Measurements from ENCODE around the gene CDK5R1.
"Not testable (repeated sequence)": the region's sequence is repeated elsewhere in the genome, so short reads cannot be mapped to it uniquely, and the experiment has no call there.

CDK5R1 gene

DNA sequence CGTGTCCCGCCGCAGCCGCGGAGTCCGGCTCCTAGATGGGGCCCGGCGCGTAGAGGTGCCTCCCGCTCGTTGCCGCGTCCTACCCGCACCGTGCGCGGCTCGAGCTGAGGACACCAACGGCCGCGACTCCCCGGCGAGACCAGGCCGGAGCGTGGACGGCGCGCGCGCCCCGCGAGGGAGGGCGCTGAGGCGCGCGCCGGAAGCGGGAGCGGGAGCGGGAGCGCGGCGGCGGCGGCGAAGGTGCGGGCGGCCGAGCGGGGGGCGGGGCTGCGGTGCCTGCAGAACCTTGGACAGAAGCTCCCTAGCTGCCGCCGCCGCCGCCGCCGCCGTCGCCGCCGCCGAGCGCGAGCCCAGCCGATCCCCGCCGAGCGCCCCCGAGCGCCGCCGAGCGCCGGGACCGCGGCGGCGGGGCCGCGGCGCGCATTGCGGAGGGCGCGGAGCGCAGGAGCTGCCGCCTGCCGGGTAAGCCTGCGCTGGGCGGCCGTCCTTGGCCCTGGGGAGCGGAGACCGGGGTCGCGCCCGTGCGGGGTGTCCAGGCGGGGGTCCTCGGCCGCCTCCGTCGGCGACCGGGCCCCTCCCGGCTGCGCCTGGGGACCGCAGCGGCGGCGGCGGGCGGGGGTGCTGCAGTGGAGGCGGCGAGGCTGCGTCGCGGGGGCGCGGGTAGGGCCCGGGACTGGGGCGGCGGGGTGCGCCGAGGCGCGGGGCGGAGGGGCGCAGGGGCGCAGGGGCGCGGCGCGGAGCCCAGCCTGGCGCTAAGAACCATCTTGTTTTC lies at the start of gene CDK5R1:
Gene CDK5R1, plus strand, starts transcription at position 293 of the 772 bp plus-strand sequence. CDS start 628 bp downstream, outside the sequence.
- peak; percentile 67 for DNase-seq

DNA sequence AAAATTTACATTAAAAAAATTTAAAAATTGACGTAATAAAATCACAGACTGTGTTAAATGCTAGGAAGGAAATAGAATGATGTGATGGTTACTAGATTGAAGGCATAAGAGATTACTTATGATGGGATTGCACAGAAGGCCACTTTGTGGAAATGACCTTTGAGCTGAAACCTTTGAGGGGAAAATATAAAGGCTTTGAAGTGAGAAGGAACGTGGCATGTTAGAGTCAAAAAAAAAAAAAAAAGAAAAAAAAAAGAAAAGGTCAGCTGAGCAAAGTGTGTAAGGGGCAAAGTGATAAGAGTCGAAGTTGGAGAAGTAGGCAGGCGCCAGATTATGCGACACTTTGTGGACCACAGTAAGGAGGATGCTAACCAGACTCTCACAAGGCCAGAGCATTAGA lies 46.1 kb upstream of the CDK5R1 start:
- no peak for DNase-seq

- DNase-seq = no peak
These were observed 44.9 kb upstream of the CDK5R1 start for GRCh38 chr17:32441886-32442285.

DNA sequence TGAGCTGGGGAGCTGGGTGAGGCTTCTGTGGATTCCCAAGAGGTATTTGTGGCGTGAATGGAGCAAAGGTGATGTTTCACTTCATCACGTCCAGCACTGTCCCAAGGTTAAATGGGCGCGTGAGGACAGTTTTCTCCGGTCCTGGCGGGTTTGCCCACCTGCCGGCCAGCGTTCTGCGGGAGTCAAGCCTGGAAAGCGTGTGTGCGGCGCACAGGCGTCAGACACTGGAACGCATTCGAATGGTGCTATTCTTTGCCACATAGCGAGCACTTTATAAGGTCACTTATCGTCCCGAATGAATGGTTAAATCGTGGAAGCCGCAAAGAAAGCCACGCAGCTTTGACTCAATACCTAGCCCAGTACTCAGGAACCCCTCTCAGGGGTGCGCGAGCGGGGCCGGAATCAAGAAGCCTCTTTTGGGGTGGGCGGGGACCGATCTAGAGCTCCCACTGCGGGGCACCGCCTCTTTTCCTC lies 42.9 kb upstream of the CDK5R1 start:
- DNase-seq = no peak

GRCh38 chr17:32444301-32445073 lies 42.3 kb upstream of the CDK5R1 start, which contains the start of gene PSMD11:
Gene PSMD11 (plus strand): TSS chr17:32444510. CDS start chr17:32444524, 14 bp downstream.
- DNase-seq = peak; percentile 95

- DNase-seq = no peak
These were observed 41.7 kb upstream of the CDK5R1 start for GRCh38 chr17:32445074-32445415.

DNA sequence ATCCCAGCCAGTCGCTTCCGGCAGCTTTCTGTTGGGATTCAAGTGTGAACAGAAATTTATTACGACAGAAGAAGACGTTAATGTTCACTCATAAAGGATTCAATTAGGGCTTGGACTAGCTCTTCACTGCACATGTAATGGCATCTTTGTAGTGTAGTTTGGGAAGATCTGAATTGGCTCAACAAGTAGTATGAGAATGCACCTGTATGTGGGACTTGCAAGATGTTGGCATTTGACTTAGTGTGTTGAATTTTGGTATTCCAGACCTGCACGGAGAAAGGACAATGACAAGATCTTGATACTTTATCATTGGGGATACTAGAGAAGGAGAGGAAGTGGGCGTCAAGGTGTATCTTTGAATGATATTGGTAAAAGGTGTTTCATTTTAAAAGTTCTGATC lies 41.3 kb upstream of the CDK5R1 start:
- no peak for DNase-seq

DNA sequence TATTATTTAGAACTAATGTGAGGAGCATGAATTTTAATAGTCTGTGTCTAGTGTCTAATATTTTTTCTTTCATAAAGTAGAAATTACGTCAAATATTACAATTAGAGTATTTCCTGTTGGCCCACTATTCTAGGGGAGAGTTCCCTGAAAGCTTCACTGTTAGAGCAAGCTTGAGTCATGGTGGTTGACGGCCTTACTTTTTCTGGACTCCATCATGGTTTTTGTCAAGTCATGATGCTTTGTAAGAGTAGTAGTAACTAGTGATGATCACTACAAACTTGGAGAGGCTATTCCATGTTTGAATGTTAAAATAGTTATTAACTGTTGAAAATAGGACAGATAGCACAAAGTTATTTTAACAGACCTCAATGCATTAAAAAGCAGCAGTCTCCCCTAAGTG lies 40.8 kb upstream of the CDK5R1 start:
- DNase-seq = no peak

GRCh38 chr17:32446949-32447348 lies 39.8 kb upstream of the CDK5R1 start:
- DNase-seq = no peak

GRCh38 chr17:32449963-32450362 lies 36.8 kb upstream of the CDK5R1 start:
- DNase-seq = no peak

- DNase-seq = not testable (repeated sequence)
These were observed 36.4 kb upstream of the CDK5R1 start for GRCh38 chr17:32450379-32450778.

GRCh38 chr17:32451879-32452278 lies 34.9 kb upstream of the CDK5R1 start:
- DNase-seq = no peak

DNA sequence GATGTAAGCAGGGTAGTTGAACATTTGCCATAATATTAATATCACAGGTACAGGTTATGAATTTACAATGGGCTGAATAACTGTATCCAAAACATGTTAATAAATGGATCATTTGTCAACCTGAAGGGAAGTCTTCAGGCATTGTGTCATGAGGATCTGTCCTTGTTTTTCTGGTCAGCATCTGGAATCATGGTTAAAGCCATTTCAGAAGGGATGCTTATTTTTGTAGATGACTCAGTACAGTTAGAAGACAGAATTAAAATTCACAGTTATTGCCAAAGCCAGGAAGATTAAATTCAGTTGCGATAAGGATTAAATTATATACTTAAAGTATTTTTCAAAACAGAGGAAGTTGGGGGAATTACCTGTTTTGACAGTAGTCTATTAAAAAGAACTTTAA lies 34.5 kb upstream of the CDK5R1 start:
- DNase-seq = no peak

DNA sequence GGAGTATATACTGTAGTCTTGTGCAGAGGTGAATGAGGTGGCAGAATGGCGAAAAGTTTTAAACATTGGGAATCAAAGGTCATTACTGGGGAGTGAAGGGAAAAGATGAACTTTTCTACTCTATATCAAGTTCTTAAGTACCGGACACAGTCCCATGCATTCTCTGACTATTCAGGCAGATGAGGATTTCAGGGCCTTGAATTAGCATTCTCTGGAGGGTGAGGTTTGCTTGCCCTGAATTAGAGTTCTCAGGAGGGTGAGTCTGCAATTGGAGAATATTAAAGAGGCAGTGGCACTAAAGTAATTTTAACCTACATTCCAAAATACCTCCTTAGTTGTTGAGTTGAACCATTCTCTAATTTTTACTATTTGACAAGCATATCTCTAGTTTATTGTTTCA lies 33.4 kb upstream of the CDK5R1 start:
- no peak for DNase-seq

- no peak for DNase-seq
These were observed 28.4 kb upstream of the CDK5R1 start for GRCh38 chr17:32458371-32458770.

GRCh38 chr17:32460054-32460453 lies 26.7 kb upstream of the CDK5R1 start:
- DNase-seq = no peak

DNA sequence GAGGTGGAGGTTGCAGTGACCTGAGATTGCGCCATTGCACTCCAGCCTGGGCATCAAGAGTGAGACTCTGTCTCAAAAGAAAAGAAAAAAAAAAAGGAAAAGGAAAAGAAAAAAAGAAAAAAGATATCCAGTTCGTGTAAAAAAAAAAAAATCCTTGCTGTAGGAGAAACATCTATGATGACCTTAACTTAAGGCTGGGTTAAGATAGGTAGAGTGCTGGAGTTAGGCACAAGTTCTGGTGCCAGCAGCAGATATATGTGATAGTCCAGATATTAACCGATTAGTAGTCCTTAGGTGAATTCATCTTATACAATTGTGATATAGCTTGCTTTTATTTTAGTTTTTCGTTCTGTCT lies 25.3 kb upstream of the CDK5R1 start:
- DNase-seq = no peak

DNA sequence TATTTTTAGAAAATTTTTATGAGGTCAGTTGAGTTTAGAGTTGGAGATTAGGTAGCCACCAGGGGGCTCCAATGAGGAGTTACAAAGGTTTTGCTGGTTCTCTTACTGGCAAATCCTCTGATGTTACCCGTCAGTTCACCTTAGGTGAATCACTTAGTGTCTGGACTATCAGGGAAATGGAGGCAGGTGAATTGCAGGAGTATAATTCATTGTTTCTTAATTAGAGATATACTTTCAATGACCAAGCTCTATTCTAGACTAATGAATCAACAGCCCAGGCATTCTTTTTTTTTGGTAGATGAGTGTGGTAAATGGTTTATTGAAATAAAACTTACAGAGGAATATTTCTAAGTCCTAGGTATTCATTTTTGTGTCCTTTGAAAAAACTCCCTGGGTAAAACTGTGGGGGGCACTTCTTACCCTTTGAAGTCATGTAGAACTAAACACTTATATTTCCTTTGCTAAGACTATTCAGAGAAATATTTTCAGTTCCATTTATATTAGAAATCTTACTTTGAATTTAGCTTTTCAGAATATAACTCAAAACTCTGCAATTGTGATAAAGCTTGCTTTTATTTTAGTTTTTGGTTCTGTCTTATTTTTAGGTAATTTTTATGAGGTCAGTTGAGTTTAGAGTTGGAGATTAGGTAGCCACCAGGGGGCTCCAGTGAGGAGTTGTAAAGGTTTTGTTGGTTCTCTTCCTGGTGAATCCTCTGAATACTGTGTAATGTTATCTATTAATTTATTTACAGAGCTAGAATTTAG lies 24.8 kb upstream of the CDK5R1 start:
- DNase-seq = peak; percentile 55

GRCh38 chr17:32463304-32463703 lies 23.5 kb upstream of the CDK5R1 start:
- DNase-seq = no peak

- no peak for DNase-seq
These were observed 22.4 kb upstream of the CDK5R1 start for GRCh38 chr17:32464374-32464773.

- DNase-seq = no peak
These were observed 18.8 kb upstream of the CDK5R1 start for GRCh38 chr17:32467949-32468348.

DNA sequence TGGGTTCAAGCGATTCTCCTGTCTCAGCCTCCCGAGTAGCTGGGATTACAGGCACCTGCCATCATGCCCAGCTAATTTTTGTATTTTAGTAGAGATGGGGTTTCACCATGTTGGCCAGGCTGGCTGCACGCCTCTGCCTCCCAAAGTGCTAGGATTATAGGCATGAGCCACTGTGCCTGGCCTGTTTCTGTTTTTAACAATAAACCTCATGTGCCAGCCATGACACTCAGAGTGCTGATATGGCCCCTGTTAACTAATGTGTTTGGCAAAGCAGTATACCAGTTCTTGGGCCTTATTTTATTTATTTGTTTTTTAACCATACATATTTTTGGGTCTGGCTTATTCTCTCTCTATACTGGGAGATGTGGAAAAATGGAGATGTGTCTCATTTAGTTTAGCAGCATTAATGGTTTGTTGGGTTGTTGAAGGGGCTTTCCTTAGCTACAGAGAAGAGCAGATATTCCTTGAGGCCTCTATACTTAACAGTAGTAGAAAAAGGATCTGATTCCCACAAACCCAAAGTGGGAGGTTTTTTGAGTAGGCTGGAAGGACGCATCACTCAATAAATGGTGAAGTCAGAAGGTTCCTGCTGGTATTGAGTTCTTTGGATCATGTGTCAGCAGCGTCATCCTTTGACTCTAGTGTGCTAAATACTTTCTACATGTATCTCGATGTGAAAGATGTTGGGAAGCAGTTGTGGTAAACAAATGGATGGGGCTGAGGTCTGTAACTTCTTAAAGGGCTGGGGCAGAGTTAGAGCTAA lies 16.2 kb upstream of the CDK5R1 start:
- DNase-seq = no peak

DNA sequence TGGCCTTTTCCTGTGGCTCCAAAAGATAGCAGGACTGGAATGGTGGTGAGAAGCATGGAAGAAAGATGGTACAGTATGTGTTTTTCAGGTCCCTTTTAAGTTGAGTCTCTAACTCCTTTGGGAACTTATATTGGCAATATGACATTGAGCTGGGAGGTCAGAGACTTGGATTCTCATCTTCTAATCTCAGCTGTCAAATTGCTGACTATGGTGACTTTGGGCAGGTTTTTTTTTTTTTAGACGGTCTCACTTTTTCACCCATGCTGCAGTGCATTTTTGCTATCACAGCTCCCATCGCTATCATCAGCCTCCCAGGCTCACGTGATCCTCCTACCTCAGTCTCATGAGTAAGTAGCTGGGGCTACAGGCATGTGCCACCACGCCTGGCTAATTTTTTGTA lies 15.1 kb upstream of the CDK5R1 start:
- no peak for DNase-seq

All from NCI-H2171 treated with DMSO at 0.1 percent for 48 hours (cell line).